Colonic mucosa (tissue), 4 donors: ENCODE measurements around the gene COPS6. TPM values are rescaled to one million over a fixed set of nuclear protein-coding genes. Genes with fewer than 3 reads are reported as not detected.
A peak's percentile ranks its signal among the peaks of the same experiment; 100 is the strongest.

Source experiments
- DNase-seq: peaks from one replicate; pipeline ENCODE4 v3.0.0-alpha.2; 2020
- H3K27ac ChIP-seq: fragments of 200-600 bp; one replicate; pipeline ENCODE4 v1.8.0; 2021
- H3K27me3 ChIP-seq: fragments of 200-600 bp; one replicate; pipeline ENCODE4 v1.8.0; 2021
- H3K36me3 ChIP-seq: fragments of 200-600 bp; one replicate; pipeline ENCODE4 v1.8.0; 2021
- H3K4me1 ChIP-seq: fragments of 200-600 bp; one replicate; pipeline ENCODE4 v1.8.0; 2021; ENCODE audit warnings: mild to moderate bottlenecking
- H3K4me3 ChIP-seq: fragments of 200-600 bp; one replicate; pipeline ENCODE4 v1.8.0; 2021
- H3K9ac ChIP-seq, 2 donors: one replicate each; pipeline ENCODE4 v1.7.0; 2013; ENCODE audit warnings: control low read depth in 2 of 2, low read depth in 2 of 2, low read length in 2 of 2
- H3K9me3 ChIP-seq: fragments of 200-600 bp; one replicate; pipeline ENCODE4 v1.8.0; 2021
- intact Hi-C: fragments of 100-400 bp; cut with DNase I; formaldehyde crosslinking; loops from one replicate; pipeline ENCODE4 v1.14.1; 2022
- total RNA-seq, 2 donors: library from RNA; stranded (reverse); fragmentation: NEBNext Ultra II Directional in 1 of 2; extraction: Animal tissue kit (Norgen Biotek cat#: 25700) in 1 of 2; gene quantifications; one replicate each; pipeline ENCODE4 v1.2.1, GENCODE V29; 2021
- TF ChIP-seq, protein P1 (sequence below): fragments of 200-600 bp; IDR thresholded peaks from one replicate; pipeline ENCODE4 v1.8.0; 2022; ENCODE audit warnings: antibody characterized with exemption, mild to moderate bottlenecking
- donor health status: healthy.
- donor health status: DM: no; HTN: no; CAD: no.
- donor health status: DM: no; HTN: no; CAD: no.

COPS6 gene
- total RNA-seq, 2 donors from 2014 or later, result 67.3 to 110 TPM

DNA sequence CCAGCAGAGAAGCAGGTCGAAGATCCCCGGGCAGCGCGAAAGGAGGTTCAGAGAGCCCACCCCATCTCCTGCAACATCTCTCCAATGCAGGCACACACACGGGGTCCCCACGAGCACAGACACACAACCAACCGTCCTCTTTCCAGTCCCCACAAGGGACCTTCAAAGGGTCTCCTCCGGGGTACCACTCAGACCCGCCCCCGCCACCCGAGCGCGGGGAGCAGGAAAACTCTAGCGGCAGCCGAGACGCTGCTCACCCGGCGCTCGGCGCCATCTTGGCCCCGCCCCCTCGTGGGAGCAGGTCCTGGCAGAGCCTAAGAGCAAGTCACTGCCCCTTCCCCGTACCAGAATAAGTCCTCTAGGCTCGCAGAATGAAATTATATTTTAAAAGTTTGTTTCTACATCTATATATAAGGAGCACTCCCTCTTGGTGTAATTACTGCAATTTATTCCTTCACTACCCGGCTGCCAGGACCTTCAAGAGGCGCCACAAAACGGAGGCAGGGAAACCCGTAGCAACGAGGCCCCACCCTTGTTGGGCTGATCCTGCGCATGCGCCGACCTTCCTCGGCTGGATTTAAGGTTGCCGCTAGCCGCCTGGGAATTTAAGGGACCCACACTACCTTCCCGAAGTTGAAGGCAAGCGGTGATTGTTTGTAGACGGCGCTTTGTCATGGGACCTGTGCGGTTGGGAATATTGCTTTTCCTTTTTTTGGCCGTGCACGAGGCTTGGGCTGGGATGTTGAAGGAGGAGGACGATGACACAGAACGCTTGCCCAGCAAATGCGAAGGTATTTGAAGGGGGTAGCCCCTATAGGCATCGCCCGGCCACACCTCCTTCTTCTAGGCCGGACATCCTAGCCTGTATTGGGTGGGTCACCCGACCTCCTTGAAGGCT, 30.6 kb downstream of the COPS6 start, which contains the start of the genes CNPY4 and TAF6:
Gene CNPY4, plus strand, starts transcription at position 563 of the 898 bp plus-strand sequence. Its CDS starts 111 bp downstream, at position 674.
Gene TAF6, minus strand, starts transcription at position 287 of the 898 bp plus-strand sequence. CDS start 5,149 bp downstream, outside the sequence.
- TF ChIP-seq, protein P1, sequence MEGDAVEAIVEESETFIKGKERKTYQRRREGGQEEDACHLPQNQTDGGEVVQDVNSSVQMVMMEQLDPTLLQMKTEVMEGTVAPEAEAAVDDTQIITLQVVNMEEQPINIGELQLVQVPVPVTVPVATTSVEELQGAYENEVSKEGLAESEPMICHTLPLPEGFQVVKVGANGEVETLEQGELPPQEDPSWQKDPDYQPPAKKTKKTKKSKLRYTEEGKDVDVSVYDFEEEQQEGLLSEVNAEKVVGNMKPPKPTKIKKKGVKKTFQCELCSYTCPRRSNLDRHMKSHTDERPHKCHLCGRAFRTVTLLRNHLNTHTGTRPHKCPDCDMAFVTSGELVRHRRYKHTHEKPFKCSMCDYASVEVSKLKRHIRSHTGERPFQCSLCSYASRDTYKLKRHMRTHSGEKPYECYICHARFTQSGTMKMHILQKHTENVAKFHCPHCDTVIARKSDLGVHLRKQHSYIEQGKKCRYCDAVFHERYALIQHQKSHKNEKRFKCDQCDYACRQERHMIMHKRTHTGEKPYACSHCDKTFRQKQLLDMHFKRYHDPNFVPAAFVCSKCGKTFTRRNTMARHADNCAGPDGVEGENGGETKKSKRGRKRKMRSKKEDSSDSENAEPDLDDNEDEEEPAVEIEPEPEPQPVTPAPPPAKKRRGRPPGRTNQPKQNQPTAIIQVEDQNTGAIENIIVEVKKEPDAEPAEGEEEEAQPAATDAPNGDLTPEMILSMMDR, result no peak
- Histone ChIP-seq H3K4me3 (peak within 1 kb of the TSS; percentile 79), H3K9ac (peak within 1 kb of the TSS; percentile 52 to 70), H3K9me3 (no peaks in the 10 kb centered on the region), H3K36me3 (no peaks in the 10 kb centered on the region), H3K4me1 (peaks cover 6% of the 10 kb centered on the region), H3K27me3 (no peaks in the 10 kb centered on the region), H3K27ac (peak within 1 kb of the TSS; percentile 77)
- peak; percentile 96 for DNase-seq
- intact Hi-C loops, result no loop called here

DNA sequence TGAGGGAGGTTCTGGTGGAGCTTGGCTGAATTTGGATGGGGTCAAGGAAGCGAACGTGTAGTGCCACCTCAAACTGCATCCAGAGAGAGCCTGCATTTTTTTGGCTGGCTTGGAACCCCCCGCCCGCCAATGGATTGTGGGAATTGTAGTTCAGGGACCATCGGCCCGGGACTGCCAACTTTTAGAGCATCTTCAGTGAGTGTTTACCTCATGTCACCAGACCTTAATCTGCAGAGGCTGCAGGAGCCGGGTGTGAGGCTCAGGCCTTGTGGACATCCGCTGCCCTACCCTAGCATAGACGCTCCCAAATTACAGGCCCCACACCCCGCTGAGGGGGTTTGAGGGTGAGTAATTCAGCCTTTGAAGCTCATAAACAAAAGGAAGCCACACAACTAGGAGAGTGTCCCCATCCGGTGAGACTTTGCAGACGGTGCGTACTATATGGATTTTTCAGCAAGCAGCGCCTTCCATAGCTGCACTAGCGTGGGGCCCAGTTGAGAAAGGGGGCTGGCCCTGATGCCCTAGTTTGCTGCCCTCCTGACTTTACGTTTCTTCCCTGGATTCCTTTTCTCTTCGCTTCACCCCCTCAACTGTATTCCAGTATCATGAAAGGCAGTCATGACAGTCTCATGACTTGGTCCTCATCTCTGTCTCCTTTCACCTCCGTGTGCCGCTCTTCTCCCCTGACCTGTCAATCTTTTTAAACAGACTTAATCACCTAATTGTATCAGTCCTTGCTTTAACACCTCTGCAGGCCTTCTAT, 31.4 kb downstream of the COPS6 start:
- Histone ChIP-seq H3K9me3 (no peaks in the 10 kb centered on the region), H3K36me3 (no peaks in the 10 kb centered on the region), H3K4me1 (peaks cover 11% of the 10 kb centered on the region), H3K27me3 (no peaks in the 10 kb centered on the region), H3K9ac (peak overlapping the region; percentile 36 to 70), H3K27ac (peak overlapping the region; percentile 77), H3K4me3 (peak overlapping the region; percentile 79)
- TF ChIP-seq, protein P1, result no peak
- DNase-seq, result peak; percentile 66
- intact Hi-C loops, result no loop called here

DNA sequence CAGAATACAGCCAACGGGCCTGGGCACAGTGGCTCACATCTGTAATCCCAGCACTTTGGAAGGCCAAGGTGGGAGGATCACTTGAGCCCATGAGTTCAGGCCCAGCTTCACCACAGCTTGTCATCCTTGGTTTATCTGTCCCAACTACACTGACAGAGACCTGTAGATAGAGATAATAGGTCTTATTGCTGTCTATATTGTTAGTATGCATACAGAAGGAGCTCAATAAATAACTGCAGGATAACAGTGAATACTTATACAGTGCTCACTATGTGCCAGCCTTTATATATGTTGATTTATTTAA, 31.9 kb downstream of the COPS6 start:
- no peak overlapping the region for H3K4me3 ChIP-seq
- H3K9ac ChIP-seq, result peak overlapping the region; percentile 33 to 70
- no peak for DNase-seq
- no peaks in the 10 kb centered on the region for H3K27me3 ChIP-seq
- H3K4me1 ChIP-seq, result peaks cover 15% of the 10 kb centered on the region
- no peaks in the 10 kb centered on the region for H3K36me3 ChIP-seq
- TF ChIP-seq, protein P1, result no peak
- H3K27ac ChIP-seq, result peak overlapping the region; percentile 77
- intact Hi-C loops, result no loop called here
- no peaks in the 10 kb centered on the region for H3K9me3 ChIP-seq

DNA sequence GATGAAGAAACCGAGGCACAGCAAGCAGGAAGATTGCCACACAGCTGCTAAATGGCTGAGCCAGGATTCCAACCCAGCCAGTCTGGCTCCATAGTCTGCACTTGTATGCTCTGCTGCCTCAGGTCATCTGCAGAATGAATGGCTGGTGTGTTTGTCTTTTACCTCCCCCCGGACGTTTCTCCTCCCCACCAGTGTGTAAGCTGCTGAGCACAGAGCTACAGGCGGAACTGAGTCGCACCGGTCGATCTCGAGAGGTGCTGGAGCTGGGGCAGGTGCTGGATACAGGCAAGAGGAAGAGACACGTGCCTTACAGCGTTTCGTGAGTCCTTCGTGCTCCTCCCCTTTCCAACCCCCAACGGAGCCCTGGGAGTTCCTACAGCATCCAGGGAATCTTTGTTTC, 33.3 kb downstream of the COPS6 start:
- intact Hi-C loops, result no loop called here
- Histone ChIP-seq H3K4me1 (peaks cover 15% of the 10 kb centered on the region), H3K27ac (no peak overlapping the region), H3K4me3 (no peak overlapping the region), H3K9ac (peak overlapping the region in 1 of 2 donors; percentile 61), H3K27me3 (no peaks in the 10 kb centered on the region), H3K36me3 (no peaks in the 10 kb centered on the region), H3K9me3 (no peaks in the 10 kb centered on the region)
- DNase-seq, result peak; percentile 56
- TF ChIP-seq, protein P1, result no peak

DNA sequence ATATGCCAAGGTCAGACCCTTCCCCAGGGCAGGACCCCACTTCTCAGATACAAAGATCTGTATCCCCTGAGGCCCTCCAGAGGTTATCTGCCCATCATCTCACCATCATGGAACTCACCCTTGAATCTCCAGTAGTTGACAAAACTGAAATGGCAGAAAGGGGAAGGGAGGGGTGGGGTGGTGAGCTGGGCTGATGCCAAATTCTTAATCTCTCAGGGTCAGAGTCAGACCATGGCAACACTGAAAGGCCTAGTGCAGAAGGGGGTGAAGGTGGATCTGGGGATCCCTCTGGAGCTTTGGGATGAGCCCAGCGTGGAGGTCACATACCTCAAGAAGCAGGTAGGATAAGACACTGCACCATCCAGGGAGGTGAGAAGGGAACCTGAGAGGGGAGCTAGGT, 33.8 kb downstream of the COPS6 start:
- no peak for DNase-seq
- TF ChIP-seq, protein P1, result no peak
- no peaks in the 10 kb centered on the region for H3K27me3 ChIP-seq
- no peak overlapping the region for H3K27ac ChIP-seq
- H3K9me3 ChIP-seq, result no peaks in the 10 kb centered on the region
- H3K4me3 ChIP-seq, result no peak overlapping the region
- peak overlapping the region in 1 of 2 donors; percentile 61 for H3K9ac ChIP-seq
- H3K4me1 ChIP-seq, result peaks cover 15% of the 10 kb centered on the region
- no peaks in the 10 kb centered on the region for H3K36me3 ChIP-seq
- intact Hi-C loops, result no loop called here
